IPS DF 19.7 (cell line): ENCODE results near the gene MYO7B.

ENCODE experiments used
- DNase-seq: peaks from one replicate; pipeline ENCODE4 v3.0.0-alpha.2; 2013; ENCODE audit warnings: low read depth, low spot score

Gene MYO7B

DNA sequence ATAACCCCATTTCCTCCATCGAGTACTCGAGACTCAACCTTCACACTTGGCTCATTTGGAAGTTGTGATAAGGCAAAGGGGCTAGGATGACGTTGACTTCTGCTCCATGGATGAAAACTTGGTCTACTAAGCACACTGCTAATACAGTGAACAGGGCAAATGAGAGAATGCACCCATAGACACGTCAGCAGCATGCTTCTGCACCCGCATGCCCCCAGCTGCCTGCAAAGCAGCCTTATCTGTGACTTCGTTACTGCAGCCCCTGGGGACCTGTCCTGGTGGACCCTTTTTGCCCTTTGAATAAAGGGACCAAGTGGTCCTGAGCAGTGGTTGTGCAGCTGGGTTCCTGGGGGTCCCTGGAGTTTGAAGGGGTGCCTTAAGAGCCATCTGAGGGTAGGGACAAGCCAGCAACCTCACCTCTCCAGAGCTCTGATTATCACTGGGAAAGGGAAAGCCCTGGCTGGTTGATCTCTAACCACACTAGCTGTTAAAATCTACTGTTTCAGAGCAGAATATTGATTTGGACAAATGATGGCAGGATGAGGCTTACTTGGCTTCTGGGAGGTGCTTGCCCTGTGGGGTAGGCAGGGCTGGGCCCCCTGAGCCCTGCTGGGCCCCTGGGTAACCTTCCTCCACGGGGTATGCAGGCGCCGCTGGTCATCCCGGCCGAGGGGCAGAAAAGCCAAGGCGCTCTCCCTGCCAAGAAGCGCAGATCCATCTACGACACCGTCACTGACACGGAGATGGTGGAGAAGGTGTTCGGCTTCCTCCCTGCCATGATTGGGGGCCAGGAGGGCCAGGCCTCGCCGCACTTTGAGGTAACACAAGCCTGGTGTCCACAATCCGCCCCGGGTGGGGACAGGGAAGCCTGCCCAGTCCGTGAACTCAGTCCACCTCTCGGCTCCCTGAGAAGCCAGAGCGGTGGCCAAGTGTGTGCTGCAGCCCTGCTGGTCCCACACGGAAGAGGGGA, 72.9 kb downstream of the MYO7B start:
- DNase-seq, result no peak

DNA sequence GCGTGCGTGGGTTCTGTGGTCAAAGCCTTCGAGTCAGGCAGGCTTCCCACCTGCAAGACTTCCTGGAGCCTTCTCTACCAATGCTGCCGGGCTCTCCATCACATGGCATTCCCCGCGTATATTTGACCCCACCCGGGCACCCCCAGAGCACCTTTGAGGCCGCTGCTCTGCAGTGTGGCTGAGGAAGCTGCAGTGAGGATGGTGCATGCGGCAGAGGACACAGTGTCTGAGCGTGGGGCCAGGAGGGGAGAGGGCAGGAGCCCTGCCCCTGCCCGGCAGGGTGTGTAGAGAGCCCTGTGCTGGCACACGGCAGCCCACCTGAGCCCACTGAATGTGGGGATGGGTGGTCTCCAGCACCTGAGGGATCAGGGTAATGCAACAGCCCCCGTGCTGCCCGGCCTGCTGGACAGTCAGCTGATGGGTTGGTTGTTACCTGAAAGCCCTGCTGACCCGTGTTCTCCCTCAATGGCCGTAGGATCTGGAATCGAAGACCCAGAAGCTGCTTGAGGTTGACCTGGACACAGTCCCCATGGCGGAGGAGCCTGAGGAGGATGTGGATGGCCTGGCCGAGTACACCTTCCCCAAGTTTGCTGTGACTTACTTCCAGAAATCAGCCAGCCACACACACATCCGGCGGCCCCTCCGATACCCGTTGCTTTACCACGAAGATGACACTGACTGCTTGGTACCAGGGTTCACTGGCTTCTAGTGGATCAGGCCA, 73.7 kb downstream of the MYO7B start:
- DNase-seq, result no peak

DNA sequence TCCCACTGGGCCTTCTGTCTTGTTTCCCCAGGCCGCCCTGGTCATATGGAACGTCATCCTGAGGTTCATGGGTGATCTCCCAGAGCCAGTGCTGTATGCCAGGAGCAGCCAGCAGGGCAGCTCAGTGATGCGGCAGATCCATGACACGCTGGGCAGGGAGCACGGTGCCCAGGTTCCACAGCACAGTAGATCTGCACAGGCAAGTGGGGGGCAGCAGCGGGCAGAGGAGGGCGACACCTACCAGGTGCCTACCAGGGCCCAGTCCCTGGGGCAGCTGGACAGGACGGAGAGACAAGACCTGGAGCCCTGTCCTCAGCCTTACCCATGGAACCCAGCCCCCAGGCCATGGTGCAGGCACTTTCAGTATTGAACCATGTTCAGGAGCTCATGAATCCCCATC, 74.3 kb downstream of the MYO7B start:
- no peak for DNase-seq

DNA sequence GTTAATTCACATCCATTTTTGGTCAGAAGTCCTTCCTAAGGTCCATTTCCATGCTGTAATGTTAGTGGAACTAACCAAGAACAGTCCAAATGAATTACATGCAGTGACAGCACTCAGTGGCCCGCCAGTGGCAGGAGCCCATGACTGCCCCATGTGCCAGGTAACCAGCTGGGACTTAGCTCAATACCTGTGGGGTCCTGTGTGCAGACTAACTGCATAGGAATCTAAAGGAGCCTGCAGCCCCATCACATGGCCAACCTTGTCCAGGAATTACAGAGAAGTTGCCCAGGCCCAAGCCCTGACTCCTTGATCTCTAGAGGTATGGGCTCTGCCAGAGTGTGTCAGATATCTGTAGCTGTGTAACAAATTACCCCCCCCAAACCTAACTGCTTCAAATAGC, 75.1 kb downstream of the MYO7B start:
- no peak for DNase-seq

DNA sequence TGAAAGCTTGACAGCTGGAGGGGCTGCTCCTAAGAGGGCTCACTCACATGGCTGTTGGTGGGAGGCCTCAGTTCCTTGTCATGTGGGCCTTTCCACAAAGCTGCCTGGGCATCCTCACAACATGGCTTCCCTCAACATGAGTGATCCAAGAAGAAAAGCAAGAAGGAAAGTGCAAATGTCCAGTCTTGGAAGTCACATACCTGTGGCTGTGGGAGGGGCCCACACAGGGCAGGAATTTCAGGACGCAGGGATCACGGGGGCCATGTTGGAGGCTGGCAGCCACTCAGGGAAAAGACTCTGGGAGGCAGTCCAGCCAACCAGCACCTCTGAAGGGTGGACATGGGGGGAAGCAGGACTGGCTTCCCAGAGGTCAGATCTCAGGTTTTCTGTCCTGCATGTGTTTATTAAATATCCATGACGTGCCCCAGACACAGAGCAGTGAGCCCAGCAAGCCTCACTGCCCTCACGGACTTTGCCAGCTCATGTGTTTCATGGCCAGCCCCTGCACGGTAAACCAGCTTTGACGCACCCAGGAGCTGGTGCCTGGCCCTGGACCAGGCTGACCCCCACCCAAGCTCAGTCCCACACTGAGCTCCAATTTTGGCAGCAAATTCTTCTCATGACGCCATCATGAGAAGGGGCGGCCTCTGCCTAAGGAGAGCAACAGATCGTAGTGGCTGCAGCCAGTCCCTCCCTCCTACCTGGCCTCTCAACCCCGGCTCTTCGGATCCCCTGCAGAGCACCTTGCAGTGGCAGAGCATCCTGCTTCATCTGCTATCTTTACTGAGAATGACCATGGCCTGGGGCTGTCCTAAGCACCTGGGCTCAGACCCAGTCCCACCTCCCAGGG, 75.8 kb downstream of the MYO7B start:
- DNase-seq, result no peak

DNA sequence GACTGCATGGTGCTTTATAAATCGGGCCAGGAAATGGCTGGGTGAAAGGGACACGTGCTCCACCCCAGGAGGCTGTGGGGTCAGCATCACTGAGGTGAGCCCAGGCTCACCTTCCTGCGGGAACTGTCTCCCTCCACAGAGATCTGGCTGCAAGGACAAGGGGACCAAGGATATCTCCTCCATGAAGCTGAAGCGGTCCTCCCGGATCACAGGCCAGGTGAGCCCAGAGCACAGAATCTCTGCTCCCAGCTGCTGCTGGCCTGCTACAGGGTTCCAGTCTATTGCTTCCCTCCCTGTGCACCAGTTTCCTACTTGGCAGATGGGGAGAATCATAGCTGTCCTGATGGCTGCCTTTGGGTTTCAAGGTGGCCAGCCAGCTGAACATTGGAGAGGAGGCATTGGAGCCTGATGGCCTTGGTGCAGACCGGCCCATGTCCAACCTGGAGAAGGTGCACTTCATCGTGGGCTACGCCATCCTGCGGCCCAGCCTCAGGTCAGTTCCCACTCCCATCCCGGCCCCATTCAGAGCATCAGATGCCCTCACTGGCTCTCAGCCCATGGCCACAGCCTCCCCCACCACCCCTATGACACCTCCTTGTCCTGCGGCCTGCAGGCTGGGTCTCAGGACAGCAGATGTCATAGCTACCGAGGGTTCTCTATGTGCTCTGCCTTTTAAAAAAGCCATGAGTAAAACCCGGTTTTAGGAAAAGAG, 76.8 kb downstream of the MYO7B start:
- DNase-seq, result no peak

DNA sequence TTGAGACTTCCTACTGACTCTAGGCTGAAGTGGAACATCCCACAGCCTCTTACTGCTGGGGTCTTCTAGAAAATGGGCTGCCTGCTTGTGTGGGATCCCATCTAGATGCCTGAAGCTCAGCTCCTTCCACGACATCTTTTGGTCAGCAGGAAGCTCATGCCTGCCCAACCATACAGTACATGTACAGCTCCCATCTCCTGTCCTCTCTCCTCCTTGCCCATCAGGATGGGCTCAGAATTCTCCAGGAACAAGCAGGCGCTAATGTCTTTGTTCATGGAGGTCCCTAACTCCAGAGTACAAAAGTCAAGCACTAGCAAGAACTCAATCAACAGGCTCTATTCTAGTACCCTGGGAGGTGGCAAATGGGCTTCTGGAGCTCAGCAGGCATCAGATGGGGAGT, 78.8 kb downstream of the MYO7B start:
- DNase-seq, result no peak

DNA sequence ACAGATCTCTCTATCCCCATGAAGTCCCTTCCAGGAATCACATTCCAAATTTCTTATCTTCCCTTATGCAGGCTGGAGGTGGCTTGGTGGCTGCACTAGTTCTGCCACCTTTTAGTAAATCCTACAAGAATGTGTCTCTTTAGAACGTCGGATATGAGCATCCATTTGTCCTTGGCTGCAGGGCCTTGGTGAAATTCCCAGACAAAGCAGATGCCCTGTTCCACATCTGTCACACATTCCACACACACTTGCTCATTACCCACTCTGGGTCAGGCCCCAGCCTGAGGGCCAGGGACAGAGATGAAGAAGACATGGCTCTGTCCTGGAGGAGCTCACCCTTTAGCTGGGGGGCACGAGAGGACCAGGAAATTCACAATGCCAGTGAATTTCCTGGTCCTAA, 79.2 kb downstream of the MYO7B start:
- no peak for DNase-seq

DNA sequence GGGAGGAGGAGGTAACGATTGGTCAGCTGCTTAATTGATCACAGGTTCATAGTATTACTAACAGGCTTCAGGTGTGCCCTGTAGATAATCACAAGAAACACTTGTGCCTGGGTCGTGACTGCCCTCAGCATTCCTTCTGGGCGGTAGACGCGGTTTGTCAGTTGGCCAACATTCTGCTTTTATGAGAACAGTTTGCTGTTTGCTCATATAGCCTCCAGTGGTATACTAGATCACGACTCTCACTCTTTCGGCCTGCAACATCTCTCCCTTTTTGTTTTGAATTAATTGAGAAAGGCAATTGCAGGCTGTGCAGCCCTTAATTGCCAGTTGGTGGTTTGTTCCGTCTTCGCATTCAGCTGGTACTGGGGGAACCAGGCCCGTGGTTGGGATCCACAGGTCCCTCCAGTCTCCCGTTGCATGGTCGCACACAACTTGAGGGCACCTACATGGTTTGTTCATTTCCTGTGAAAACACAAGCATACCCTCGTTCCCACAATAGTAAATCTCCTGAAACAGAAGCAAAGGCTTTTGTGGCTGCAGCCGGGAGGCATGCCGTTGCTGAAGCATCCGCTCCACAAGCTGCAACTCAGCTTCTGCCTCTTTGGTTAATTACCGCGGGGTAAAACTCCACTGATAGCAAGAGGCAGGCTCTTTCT, 80.2 kb downstream of the MYO7B start:
- no peak for DNase-seq

DNA sequence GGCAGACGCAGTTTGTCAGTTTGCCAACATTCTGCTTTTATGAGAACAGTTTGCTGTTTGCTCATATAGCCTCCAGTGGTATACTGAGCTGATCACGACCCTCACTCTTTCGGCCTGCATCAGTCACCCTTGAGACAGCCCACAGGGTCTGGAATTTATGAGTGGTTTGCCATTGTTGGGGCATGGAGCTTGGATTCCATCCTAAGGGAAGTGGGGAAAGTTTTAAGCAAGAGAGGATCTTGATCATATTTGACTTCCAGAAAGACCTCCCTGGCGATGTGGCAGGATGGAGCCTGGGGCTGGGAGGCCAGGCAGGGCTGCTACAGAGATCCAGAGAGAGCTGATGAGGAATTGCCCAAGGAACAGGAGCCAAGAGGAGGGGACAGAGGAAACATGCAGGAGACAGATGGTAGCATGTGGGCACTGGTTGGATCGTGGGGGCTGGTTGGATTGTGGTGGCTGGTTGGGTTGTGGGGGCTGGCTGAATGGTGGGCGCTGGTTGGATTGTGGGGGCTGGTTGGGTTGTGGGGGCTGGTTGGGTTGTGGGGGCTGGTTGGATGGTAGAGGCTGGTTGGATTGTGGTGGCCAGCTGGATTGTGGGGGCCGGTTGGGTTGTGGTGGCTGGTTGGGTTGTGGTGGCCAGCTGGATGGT, 83.2 kb downstream of the MYO7B start:
- DNase-seq, result no peak

DNA sequence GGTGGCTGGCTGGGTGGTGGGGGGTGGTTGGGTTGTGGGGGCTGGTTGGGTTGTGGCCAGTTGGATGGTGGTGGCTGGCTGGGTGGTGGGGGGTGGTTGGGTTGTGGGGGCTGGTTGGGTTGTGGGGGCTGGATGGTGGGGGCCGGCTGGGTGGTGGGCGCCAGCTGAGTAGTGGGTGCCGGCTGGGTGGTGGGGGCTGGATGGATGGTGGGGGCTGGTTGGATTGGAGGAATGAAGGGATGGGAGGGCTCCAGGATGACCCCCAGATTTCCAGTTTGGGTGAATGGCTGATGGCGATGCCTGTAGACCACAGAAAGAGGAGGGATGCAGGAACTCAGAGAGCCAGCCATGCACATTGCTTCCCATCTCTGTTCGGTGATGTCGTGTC, 83.7 kb downstream of the MYO7B start:
- no peak for DNase-seq

DNA sequence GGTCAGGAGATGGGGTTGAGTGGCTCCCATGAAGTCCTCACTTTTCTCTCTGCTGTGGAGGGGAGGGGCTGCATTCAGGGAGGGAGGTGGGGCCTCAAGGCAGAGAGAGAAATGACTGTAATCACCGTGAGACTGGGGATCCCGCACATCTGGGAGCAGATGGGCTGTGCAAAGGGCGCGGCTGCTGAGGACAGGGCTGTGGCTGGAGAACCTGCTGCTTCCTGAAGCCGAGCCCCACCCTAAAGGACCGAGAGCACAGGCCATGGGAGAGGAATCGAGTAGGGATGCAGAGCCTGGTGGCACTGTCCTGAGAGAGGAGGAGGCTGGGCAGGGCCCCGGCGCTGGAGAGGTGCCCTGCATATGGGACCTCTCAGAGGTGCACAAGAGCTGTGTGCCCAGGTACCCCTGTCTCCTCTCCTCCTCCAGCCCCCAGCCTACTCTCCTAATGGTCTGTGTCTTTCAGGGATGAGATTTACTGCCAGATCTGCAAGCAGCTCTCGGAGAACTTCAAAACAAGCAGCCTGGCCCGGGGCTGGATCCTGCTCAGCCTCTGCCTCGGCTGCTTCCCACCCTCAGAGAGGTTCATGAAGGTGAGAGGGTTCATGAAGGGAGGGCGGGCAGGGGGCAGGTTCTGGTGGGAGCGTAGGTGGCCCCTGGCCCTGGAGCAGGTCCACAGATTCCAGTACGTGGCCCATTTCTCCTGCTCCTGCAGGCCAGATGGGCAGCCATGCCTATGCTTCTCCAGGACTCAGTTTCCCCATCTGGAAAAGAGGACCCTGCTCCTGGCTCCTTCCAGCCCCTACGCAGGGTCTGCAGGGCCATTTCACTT, 84.6 kb downstream of the MYO7B start:
- DNase-seq, result no peak

DNA sequence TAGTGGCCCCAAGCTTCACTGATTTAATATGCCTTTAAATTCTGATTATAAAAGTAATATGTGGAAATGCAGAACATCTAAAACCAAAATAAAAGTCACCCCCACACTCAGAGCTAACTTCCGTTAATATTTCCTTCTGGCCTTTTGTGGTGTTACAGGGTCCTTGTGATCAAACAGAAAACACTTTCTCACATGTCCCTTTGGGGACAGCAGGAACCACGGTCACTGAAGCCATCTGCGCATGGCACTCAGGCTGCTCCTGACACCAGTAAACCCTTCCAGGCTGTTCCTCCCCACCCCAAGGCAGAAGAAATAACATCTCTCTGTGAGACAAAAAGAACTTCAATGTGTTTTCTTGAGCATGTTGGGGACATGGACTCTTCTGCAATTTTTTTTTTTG, 85.4 kb downstream of the MYO7B start:
- DNase-seq, result no peak

DNA sequence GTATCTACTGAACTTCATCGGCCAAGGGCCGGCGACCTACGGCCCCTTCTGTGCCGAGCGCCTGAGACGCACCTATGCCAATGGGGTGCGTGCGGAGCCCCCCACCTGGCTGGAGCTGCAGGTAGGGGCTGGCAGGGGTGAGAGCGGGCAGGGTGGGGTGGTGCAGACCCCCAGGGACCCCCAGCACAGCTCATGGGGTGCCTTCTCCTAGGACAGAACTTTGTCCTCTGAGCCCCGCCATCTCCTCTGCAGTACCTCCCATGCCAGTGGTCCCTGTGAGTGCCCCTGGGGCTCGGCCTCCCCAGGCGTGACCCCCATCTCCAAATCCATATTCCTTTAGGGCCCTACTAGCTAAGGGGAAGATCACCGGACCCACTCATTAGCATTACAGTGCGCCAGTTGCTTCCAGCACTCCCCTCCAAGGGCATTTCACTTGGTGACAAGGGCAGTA, 86.5 kb downstream of the MYO7B start:
- DNase-seq, result no peak

DNA sequence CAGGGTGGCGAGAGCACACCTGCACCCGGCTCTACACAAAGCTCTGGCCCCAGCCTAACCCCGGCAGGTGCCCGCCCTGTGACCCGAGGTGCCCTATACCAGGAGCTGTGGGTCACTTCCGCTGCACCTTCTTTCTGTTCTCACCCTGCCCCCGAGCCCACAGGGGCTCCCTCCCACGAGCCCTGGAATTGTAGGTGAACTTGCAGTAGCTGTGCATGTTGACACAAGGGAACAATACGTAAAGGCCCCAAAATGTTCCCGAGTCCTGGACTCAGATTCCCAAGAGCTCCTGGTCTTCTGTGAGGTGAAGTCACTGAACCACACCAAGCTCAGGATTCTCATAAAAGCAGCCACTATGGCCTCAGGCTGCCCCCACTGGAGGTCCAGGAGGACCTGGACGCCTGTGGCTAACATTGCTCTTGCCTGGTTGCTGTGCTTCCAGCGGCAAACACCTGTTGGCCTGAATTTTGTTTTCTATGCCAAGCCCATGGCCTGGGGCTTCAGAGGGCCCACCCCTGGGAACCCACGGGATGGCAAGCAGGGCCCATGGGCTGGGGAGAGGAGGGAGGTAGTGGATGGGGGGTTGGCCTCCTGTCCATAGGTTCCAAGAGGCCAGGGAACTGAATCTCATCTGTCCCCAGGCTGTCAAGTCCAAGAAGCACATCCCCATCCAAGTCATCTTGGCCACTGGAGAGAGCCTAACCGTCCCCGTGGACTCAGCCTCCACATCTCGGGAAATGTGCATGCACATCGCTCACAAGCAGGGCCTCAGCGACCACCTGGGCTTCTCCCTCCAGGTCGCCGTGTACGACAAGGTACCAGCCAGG, 87.3 kb downstream of the MYO7B start:
- no peak for DNase-seq

DNA sequence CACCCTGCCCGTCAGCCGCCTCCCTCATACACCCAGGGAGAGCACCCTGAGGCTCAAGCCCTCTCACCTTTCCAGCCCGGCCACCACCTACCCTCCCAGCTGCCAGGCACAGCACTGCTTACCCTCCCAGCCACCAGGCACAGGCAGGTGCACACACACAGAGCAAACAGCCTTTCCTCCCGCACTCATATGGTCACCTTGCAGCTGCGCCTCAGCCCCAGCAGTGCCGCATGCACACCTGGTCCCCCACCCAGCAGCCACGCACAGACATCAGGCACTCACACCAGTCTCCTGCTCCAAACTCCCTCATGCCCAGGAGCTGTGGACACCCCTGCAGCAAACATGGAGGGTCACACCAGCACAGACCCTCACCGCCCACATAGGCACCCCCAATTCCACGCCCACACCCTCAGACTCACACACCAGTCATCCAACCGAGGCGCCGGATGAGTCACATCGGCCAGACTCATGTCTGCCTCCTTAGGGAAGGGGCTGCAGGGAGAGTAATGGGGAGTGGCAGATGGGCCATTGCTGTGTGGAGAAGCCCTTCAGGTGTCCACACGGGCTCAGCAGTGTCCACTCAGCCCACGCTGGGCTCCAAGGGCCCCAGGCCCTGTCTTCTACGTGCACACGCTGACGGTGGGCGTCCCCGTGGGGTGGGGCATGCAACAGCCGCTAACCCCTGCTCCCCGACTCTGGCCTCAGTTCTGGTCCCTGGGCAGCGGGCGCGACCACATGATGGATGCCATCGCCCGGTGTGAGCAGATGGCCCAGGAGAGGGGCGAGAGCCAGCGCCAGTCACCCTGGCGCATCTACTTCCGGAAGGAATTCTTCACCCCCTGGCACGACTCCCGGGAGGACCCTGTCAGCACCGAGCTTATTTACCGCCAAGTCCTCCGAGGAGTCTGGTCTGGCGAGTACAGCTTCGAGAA, 88.2 kb downstream of the MYO7B start:
- DNase-seq, result no peak

DNA sequence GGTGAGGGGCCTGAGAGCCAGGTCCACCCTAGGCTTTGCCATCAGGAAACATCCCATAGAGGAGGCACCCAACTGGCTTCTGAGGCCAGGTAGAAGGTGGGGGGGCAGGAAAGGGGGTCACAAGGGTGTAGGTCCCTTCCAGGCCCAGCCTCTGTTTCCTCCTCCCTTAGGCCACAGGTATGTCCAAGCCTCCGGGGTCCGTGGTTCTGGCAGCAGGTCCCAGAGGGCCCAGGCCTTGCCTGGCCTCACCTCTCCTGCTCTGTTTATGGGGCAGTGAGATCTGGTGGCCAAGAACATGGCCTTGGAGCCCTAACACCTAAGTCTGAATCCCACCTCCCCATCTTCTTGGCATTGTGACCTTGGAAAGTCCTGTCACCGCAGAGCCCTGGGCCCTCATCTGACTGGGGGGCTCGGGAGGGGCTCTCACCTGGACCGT, 88.9 kb downstream of the MYO7B start:
- no peak for DNase-seq
